Thyroid gland (tissue), 4 donors: ENCODE results near the gene IL19. TPM values are rescaled to one million over a fixed set of nuclear protein-coding genes. Genes with fewer than 3 reads are reported as not detected.

Source experiments
- DNase-seq, 2 donors: peaks; one replicate each; pipeline ENCODE4 v3.0.0-alpha.2; 2019
- H3K27ac ChIP-seq, 3 donors: fragments of 200-600 bp; sonication (generic); 1 replicate in 2 of 3; 2 replicates in 1 of 3; pipeline ENCODE4 v1.5.1; 2016 to 2019; ENCODE audit warnings: mild to moderate bottlenecking in 1 of 3, moderate library complexity in 1 of 3
- H3K27me3 ChIP-seq: fragments of 200-600 bp; sonication (generic); one replicate; pipeline ENCODE4 v1.5.1; 2019
- H3K36me3 ChIP-seq, 2 donors: fragments of 200-600 bp; sonication (generic); one replicate each; pipeline ENCODE4 v1.5.1; 2016 to 2019
- H3K4me1 ChIP-seq, 2 donors: fragments of 200-600 bp; sonication (generic); one replicate each; pipeline ENCODE4 v1.5.1; 2017 to 2019
- H3K4me3 ChIP-seq, 3 donors: fragments of 200-600 bp; sonication (generic); replicated peaks in 1 of 3; 1 replicate in 2 of 3; 2 replicates in 1 of 3; pipeline ENCODE4 v1.5.1; 2016; ENCODE audit warnings: mild to moderate bottlenecking in 1 of 3
- H3K9me3 ChIP-seq: fragments of 200-600 bp; sonication (generic); one replicate; pipeline ENCODE4 v1.5.1; 2017
- CTCF ChIP-seq, 6 experiments: fragments of 200-600 bp in 3 of 6; fragments of 450-650 bp in 3 of 6; sonication (generic) in 3 of 6; IDR thresholded peaks; one replicate each; pipeline ENCODE4 v1.5.1; 2016 to 2019; ENCODE audit warnings: antibody characterized with exemption in 6 of 6, mild to moderate bottlenecking in 2 of 6, inconsistent platforms in 1 of 6, moderate library complexity in 1 of 6
- POLR2A ChIP-seq, 2 donors: fragments of 450-650 bp; IDR thresholded peaks; one replicate each; pipeline ENCODE4 v1.6.1; 2017; ENCODE audit warnings: antibody characterized with exemption in 2 of 2, mild to moderate bottlenecking in 2 of 2, moderate library complexity in 1 of 2
- WGBS, 2 donors: methylation state at CpG; one replicate each; pipeline ENCODE4 v1.1.5; 2017; 5-methylcytosine and 5-hydroxymethylcytosine counted together
- intact Hi-C: fragments of 100-400 bp; cut with DNase I; formaldehyde crosslinking; loops from one replicate; pipeline ENCODE4 v1.15.1; 2023
- total RNA-seq, 4 donors: library from RNA; depleted of rRNA; stranded (reverse); fragments of >200 nt; gene quantifications; one replicate each; pipeline ENCODE4 v1.2.3, GENCODE V29; 2016

IL19 gene
- total RNA-seq, 4 donors from 2014 or later, result not detected

DNA sequence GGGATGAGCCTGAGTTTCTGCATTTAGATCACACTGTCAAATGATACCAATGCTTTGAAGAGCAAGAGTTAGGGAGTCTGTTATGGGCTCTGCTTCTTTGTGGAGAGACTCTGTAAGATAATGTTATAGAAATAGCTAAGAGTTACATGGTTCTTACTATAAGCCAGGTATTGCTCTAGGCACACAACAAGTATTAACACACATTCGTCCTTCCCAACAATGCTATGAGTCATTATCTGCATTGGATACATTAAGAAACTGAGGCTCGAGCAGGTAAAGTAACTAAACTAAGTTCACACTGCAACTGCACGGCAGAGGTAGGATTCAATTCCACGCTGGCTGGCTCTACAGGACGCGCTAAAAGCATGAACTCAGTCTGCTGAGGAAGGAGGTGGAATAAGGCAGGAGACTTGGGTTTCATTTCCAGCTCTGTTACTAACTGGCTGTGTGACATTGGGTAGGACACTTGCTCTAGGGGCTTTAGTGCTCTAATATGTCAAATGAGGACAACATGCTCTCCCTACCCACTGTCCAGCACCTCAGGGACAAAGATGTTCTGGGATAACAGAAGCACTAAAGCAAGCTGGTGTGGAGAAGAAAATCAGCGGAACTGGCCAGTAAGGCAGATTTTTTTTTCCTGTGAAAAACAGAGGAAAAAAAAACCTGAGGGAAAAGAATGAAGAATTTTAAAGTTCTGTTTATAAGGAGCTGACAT is 71.2 kb downstream of the IL19 start:
- TF ChIP-seq CTCF (IDR thresholded peaks at IDR 0.05) (no peak), POLR2A (IDR thresholded peaks at IDR 0.05) (no peak)
- no peaks in the 10 kb centered on the region for H3K36me3 ChIP-seq
- DNase-seq, result no peak
- peaks cover 0 to 8% of the 10 kb centered on the region in 2 donors for H3K4me1 ChIP-seq
- no peak overlapping the region for H3K4me3 ChIP-seq
- no peak overlapping the region for H3K27ac ChIP-seq
- no peaks in the 10 kb centered on the region for H3K27me3 ChIP-seq
- WGBS, 2 donors, result 88 to 90% methylated on average over 7 of the region's 7 CpGs
- H3K9me3 ChIP-seq, result no peaks in the 10 kb centered on the region
- intact Hi-C loops, result no loop called here

- Histone ChIP-seq H3K27me3 (no peaks in the 10 kb centered on the region), H3K36me3 (no peaks in the 10 kb centered on the region), H3K9me3 (no peaks in the 10 kb centered on the region), H3K4me1 (peaks cover 0 to 9% of the 10 kb centered on the region in 2 donors), H3K27ac (no peak overlapping the region), H3K4me3 (no peak overlapping the region)
- DNase-seq, result no peak
- intact Hi-C loops, result no loop called here
- no peak for TF ChIP-seq CTCF (IDR thresholded peaks at IDR 0.05)
- TF ChIP-seq POLR2A (IDR thresholded peaks at IDR 0.05), result no peak
Observed at GRCh38 chr1:206842854-206843253, 72.3 kb downstream of the IL19 start.

GRCh38 chr1:206843626-206844025 is 73.1 kb downstream of the IL19 start:
- Histone ChIP-seq H3K36me3 (no peaks in the 10 kb centered on the region), H3K4me1 (peaks cover 0 to 9% of the 10 kb centered on the region in 2 donors), H3K27ac (no peak overlapping the region), H3K4me3 (no peak overlapping the region), H3K27me3 (no peaks in the 10 kb centered on the region), H3K9me3 (no peaks in the 10 kb centered on the region)
- 94 to 98% methylated on average over 4 of the region's 4 CpGs for WGBS, 2 donors
- no peak for DNase-seq
- TF ChIP-seq CTCF (IDR thresholded peaks at IDR 0.05), result no peak
- no peak for TF ChIP-seq POLR2A (IDR thresholded peaks at IDR 0.05)
- intact Hi-C loops, result no loop called here

DNA sequence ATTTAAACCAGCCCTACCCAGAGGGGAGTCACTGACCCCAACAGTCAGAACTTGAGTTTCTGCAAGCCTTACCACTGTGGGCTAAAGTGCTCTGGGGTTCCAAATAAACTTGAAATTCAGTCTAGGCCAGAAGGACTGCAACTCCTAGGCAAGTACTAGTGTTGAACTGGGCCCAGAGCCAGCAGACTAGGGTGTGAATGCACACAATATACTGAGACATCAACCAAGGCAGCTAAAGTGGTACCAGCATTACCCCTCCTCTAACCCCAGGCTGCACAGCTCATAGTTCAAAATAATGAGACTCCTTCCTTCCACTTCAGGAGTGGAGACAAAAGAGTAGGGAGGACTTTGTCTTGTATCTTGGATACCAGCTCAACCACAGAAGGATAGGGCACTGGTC is 75.9 kb downstream of the IL19 start:
- H3K4me3 ChIP-seq, result no peak overlapping the region
- H3K27me3 ChIP-seq, result no peaks in the 10 kb centered on the region
- H3K36me3 ChIP-seq, result no peaks in the 10 kb centered on the region
- no peaks in the 10 kb centered on the region for H3K9me3 ChIP-seq
- H3K27ac ChIP-seq, result no peak overlapping the region
- intact Hi-C loops, result no loop called here
- DNase-seq, result peak; percentile 36 to 37
- peaks cover 0 to 9% of the 10 kb centered on the region in 2 donors for H3K4me1 ChIP-seq
- TF ChIP-seq POLR2A (IDR thresholded peaks at IDR 0.05), result no peak
- TF ChIP-seq CTCF (IDR thresholded peaks at IDR 0.05), result no peak

GRCh38 chr1:206847337-206847834 is 76.8 kb downstream of the IL19 start:
- DNase-seq, result no peak
- Histone ChIP-seq H3K9me3 (no peaks in the 10 kb centered on the region), H3K4me1 (peaks cover 0 to 9% of the 10 kb centered on the region in 2 donors), H3K27me3 (no peaks in the 10 kb centered on the region), H3K4me3 (no peak overlapping the region), H3K27ac (no peak overlapping the region), H3K36me3 (no peaks in the 10 kb centered on the region)
- TF ChIP-seq CTCF (IDR thresholded peaks at IDR 0.05) (no peak), POLR2A (IDR thresholded peaks at IDR 0.05) (no peak)
- 77 to 81% methylated on average over 3 of the region's 3 CpGs for WGBS, 2 donors
- intact Hi-C loops, result no loop called here
